Measurements from ENCODE around the gene COL11A2. TPM values are rescaled to one million over a fixed set of nuclear protein-coding genes. Genes with fewer than 3 reads are reported as not detected.
"Not testable (repeated sequence)": the region's sequence is repeated elsewhere in the genome, so short reads cannot be mapped to it uniquely, and the experiment has no call there.

Gene COL11A2
- total RNA-seq = 1 to 10 TPM; 2.8 to 4.9 TPM
- 10 to 100 TPM; 10.4 to 12.6 TPM for polyA plus RNA-seq (ENCODE audit: insufficient read length in 2 of 2)
- long read RNA-seq, donor 1, partial matches to known transcripts = 0 of 2 reads
- long read RNA-seq, donor 1, other reads (novel, unspliced or antisense) = 0 of 2 reads
- long read RNA-seq, donor 2 = 0 reads
- long read RNA-seq, donor 3, partial matches to known transcripts = 0 of 2 reads
- long read RNA-seq, donor 3, other reads (novel, unspliced or antisense) = 0 of 2 reads
- long read RNA-seq, donor 4, partial matches to known transcripts = 19,155 of 20,197 reads
- long read RNA-seq, donor 4, other reads (novel, unspliced or antisense) = 1,042 of 20,197 reads

GRCh38 chr6:33192105-33192646 is at the start of gene COL11A2:
TSS of gene COL11A2 (minus strand) at chr6:33192467. CDS start at chr6:33192240, 227 bp downstream.
- H3K27ac ChIP-seq (ENCODE audit: low read depth, low read length) = peak within 1 kb of the TSS; percentile 67
- peaks cover 43% of the 10 kb centered on the region for H3K36me3 ChIP-seq (ENCODE audit: control insufficient read depth, insufficient read depth, low read length)
- 23% methylated on average over 18 of the region's 35 CpGs for WGBS (ENCODE audit: insufficient coverage)
- no peak for DNase-seq (ENCODE audit: low read depth in 4 of 6, low spot score in 6 of 6)
- H3K4me3 ChIP-seq (ENCODE audit: low read depth, low read length) = peak within 1 kb of the TSS; percentile 16
- H3K4me1 ChIP-seq (ENCODE audit: control insufficient read depth, insufficient read depth, low read length) = peaks cover 30% of the 10 kb centered on the region
- H3K9me3 ChIP-seq (ENCODE audit: control insufficient read depth, insufficient read depth, low read length) = no peaks in the 10 kb centered on the region
- peaks cover 6% of the 10 kb centered on the region for H3K27me3 ChIP-seq (ENCODE audit: control insufficient read depth, insufficient read depth, low read length)

- no peaks in the 10 kb centered on the region for H3K4me1 ChIP-seq (ENCODE audit: control insufficient read depth, insufficient read depth, low read length)
- no peaks in the 10 kb centered on the region for H3K36me3 ChIP-seq (ENCODE audit: control insufficient read depth, insufficient read depth, low read length)
- DNase-seq (ENCODE audit: low read depth in 4 of 6, low spot score in 6 of 6) = no peak
- no CpG with 5 or more reads among the region's 3 CpGs for WGBS (ENCODE audit: insufficient coverage)
- H3K9me3 ChIP-seq (ENCODE audit: control insufficient read depth, insufficient read depth, low read length) = no peaks in the 10 kb centered on the region
- H3K27me3 ChIP-seq (ENCODE audit: control insufficient read depth, insufficient read depth, low read length) = peaks cover 4% of the 10 kb centered on the region
- H3K4me3 ChIP-seq (ENCODE audit: low read depth, low read length) = no peak overlapping the region
- H3K27ac ChIP-seq (ENCODE audit: low read depth, low read length) = no peak overlapping the region
Measured at GRCh38 chr6:33241968-33242367, 49.7 kb upstream of the COL11A2 start.

- no peak overlapping the region for H3K4me3 ChIP-seq (ENCODE audit: low read depth, low read length)
- WGBS (ENCODE audit: insufficient coverage) = 63% methylated on average over 2 of the region's 2 CpGs
- peaks cover 9% of the 10 kb centered on the region for H3K27me3 ChIP-seq (ENCODE audit: control insufficient read depth, insufficient read depth, low read length)
- H3K9me3 ChIP-seq (ENCODE audit: control insufficient read depth, insufficient read depth, low read length) = no peaks in the 10 kb centered on the region
- no peak for DNase-seq (ENCODE audit: low read depth in 4 of 6, low spot score in 6 of 6)
- H3K4me1 ChIP-seq (ENCODE audit: control insufficient read depth, insufficient read depth, low read length) = no peaks in the 10 kb centered on the region
- no peak overlapping the region for H3K27ac ChIP-seq (ENCODE audit: low read depth, low read length)
- no peaks in the 10 kb centered on the region for H3K36me3 ChIP-seq (ENCODE audit: control insufficient read depth, insufficient read depth, low read length)
Measured at GRCh38 chr6:33237741-33238140, 45.5 kb upstream of the COL11A2 start.

GRCh38 chr6:33236852-33237251 is 44.6 kb upstream of the COL11A2 start:
- H3K27me3 ChIP-seq (ENCODE audit: control insufficient read depth, insufficient read depth, low read length) = peaks cover 9% of the 10 kb centered on the region
- H3K9me3 ChIP-seq (ENCODE audit: control insufficient read depth, insufficient read depth, low read length) = no peaks in the 10 kb centered on the region
- DNase-seq (ENCODE audit: low read depth in 4 of 6, low spot score in 6 of 6) = no peak
- H3K36me3 ChIP-seq (ENCODE audit: control insufficient read depth, insufficient read depth, low read length) = no peaks in the 10 kb centered on the region
- 82% methylated on average over 6 of the region's 6 CpGs for WGBS (ENCODE audit: insufficient coverage)
- no peaks in the 10 kb centered on the region for H3K4me1 ChIP-seq (ENCODE audit: control insufficient read depth, insufficient read depth, low read length)
- H3K27ac ChIP-seq (ENCODE audit: low read depth, low read length) = no peak overlapping the region
- no peak overlapping the region for H3K4me3 ChIP-seq (ENCODE audit: low read depth, low read length)

GRCh38 chr6:33236328-33236727 is 44.1 kb upstream of the COL11A2 start:
- no peaks in the 10 kb centered on the region for H3K9me3 ChIP-seq (ENCODE audit: control insufficient read depth, insufficient read depth, low read length)
- peaks cover 9% of the 10 kb centered on the region for H3K27me3 ChIP-seq (ENCODE audit: control insufficient read depth, insufficient read depth, low read length)
- DNase-seq (ENCODE audit: low read depth in 4 of 6, low spot score in 6 of 6) = no peak

GRCh38 chr6:33235221-33235634 is 43.0 kb upstream of the COL11A2 start:
- peak in 1 of 6 donors; percentile 47 for DNase-seq (ENCODE audit: low read depth in 4 of 6, low spot score in 6 of 6)
- Histone ChIP-seq H3K36me3 (ENCODE audit: control insufficient read depth, insufficient read depth, low read length) (no peaks in the 10 kb centered on the region), H3K27me3 (ENCODE audit: control insufficient read depth, insufficient read depth, low read length) (peaks cover 7% of the 10 kb centered on the region), H3K27ac (ENCODE audit: low read depth, low read length) (no peak overlapping the region), H3K4me1 (ENCODE audit: control insufficient read depth, insufficient read depth, low read length) (no peaks in the 10 kb centered on the region), H3K9me3 (ENCODE audit: control insufficient read depth, insufficient read depth, low read length) (no peaks in the 10 kb centered on the region), H3K4me3 (ENCODE audit: low read depth, low read length) (no peak overlapping the region)
- 8% methylated on average over 5 of the region's 6 CpGs for WGBS (ENCODE audit: insufficient coverage)

More at GRCh38 chr6:33236328-33236727, 44.1 kb upstream of the COL11A2 start:
- Histone ChIP-seq H3K4me1 (ENCODE audit: control insufficient read depth, insufficient read depth, low read length) (no peaks in the 10 kb centered on the region), H3K4me3 (ENCODE audit: low read depth, low read length) (no peak overlapping the region), H3K27ac (ENCODE audit: low read depth, low read length) (no peak overlapping the region), H3K36me3 (ENCODE audit: control insufficient read depth, insufficient read depth, low read length) (no peaks in the 10 kb centered on the region)

GRCh38 chr6:33226503-33227120 is 34.3 kb upstream of the COL11A2 start:
- not testable (repeated sequence) for H3K27ac ChIP-seq (ENCODE audit: low read depth, low read length); H3K36me3 ChIP-seq (ENCODE audit: control insufficient read depth, insufficient read depth, low read length); H3K27me3 ChIP-seq (ENCODE audit: control insufficient read depth, insufficient read depth, low read length); H3K4me3 ChIP-seq (ENCODE audit: low read depth, low read length); DNase-seq (ENCODE audit: low read depth in 4 of 6, low spot score in 6 of 6); H3K4me1 ChIP-seq (ENCODE audit: control insufficient read depth, insufficient read depth, low read length); H3K9me3 ChIP-seq (ENCODE audit: control insufficient read depth, insufficient read depth, low read length)
- WGBS (ENCODE audit: insufficient coverage) = 51% methylated on average over 3 of the region's 14 CpGs

- DNase-seq (ENCODE audit: low read depth in 4 of 6, low spot score in 6 of 6) = no peak
- H3K27me3 ChIP-seq (ENCODE audit: control insufficient read depth, insufficient read depth, low read length) = no peaks in the 10 kb centered on the region
- H3K27ac ChIP-seq (ENCODE audit: low read depth, low read length) = no peak overlapping the region
- no peak overlapping the region for H3K4me3 ChIP-seq (ENCODE audit: low read depth, low read length)
- no peaks in the 10 kb centered on the region for H3K9me3 ChIP-seq (ENCODE audit: control insufficient read depth, insufficient read depth, low read length)
- 33% methylated on average over 2 of the region's 3 CpGs for WGBS (ENCODE audit: insufficient coverage)
- H3K36me3 ChIP-seq (ENCODE audit: control insufficient read depth, insufficient read depth, low read length) = no peaks in the 10 kb centered on the region
- H3K4me1 ChIP-seq (ENCODE audit: control insufficient read depth, insufficient read depth, low read length) = peaks cover 14% of the 10 kb centered on the region
Measured at GRCh38 chr6:33217681-33218080, 25.4 kb upstream of the COL11A2 start.

- Histone ChIP-seq H3K27ac (ENCODE audit: low read depth, low read length) (no peak overlapping the region), H3K9me3 (ENCODE audit: control insufficient read depth, insufficient read depth, low read length) (no peaks in the 10 kb centered on the region), H3K4me1 (ENCODE audit: control insufficient read depth, insufficient read depth, low read length) (peaks cover 15% of the 10 kb centered on the region), H3K36me3 (ENCODE audit: control insufficient read depth, insufficient read depth, low read length) (peaks cover under 1% of the 10 kb centered on the region), H3K4me3 (ENCODE audit: low read depth, low read length) (no peak overlapping the region), H3K27me3 (ENCODE audit: control insufficient read depth, insufficient read depth, low read length) (no peaks in the 10 kb centered on the region)
- WGBS (ENCODE audit: insufficient coverage) = no CpG with 5 or more reads among the region's 6 CpGs
- DNase-seq (ENCODE audit: low read depth in 4 of 6, low spot score in 6 of 6) = no peak
Measured at GRCh38 chr6:33217246-33217645, 25.0 kb upstream of the COL11A2 start.
